ENCODE results near the gene RSPH3.

RSPH3 gene

GRCh38 chr6:158926414-158926813 lies 73.6 kb downstream of the RSPH3 start:
- DNase-seq: no peak

- DNase-seq: no peak
Observed at GRCh38 chr6:158924499-158925455, 75.2 kb downstream of the RSPH3 start.

- DNase-seq: no peak
Observed at GRCh38 chr6:158923805-158924498, 76.0 kb downstream of the RSPH3 start.

Measured in DMS53 (cell line).